SK-MEL-5 (cell line): ENCODE measurements around the gene PLXNA2. TPM values are rescaled to one million over a fixed set of nuclear protein-coding genes. Genes with fewer than 3 reads are reported as not detected.

Experiments used
- DNase-seq: peaks from one replicate; pipeline ENCODE4 v3.0.0-alpha.2; 2016; ENCODE audit warnings: low read depth, low spot score
- in situ Hi-C: cut with HindIII; loops from 2 replicates; pipeline ENCODE4 v1.10.0; 2016; ENCODE audit warnings: low sequenced_read_pairs, high pct_unique_total_duplicates, low pct_unique_long_range_greater_than_20kb
- total RNA-seq: library from RNA; depleted of rRNA; stranded (reverse); fragments of >200 nt; shearing (Covaris generic); gene quantifications from 2 replicates; pipeline ENCODE4 v1.2.3, GENCODE V29; 2014

The PLXNA2 gene
- total RNA-seq, 1 experiment from 2014 or later: 0.34 TPM

- DNase-seq: no peak
- in situ Hi-C loops: no loop called here
Observed at GRCh38 chr1:208167261-208167869, 76.8 kb downstream of the PLXNA2 start.

- in situ Hi-C loops: no loop called here
- DNase-seq: no peak
Observed at GRCh38 chr1:208166340-208167138, 77.6 kb downstream of the PLXNA2 start.

- in situ Hi-C loops: no loop called here
- no peak for DNase-seq
Observed at GRCh38 chr1:208165659-208166058, 78.5 kb downstream of the PLXNA2 start.

- in situ Hi-C loops: no loop called here
Observed at GRCh38 chr1:208164609-208165008, 79.6 kb downstream of the PLXNA2 start.

GRCh38 chr1:208163539-208163938, 80.6 kb downstream of the PLXNA2 start:
- in situ Hi-C loops: no loop called here
- no peak for DNase-seq

More at GRCh38 chr1:208164609-208165008, 79.6 kb downstream of the PLXNA2 start:
- DNase-seq: no peak

GRCh38 chr1:208162903-208163302, 81.3 kb downstream of the PLXNA2 start:
- no peak for DNase-seq
- in situ Hi-C loops: no loop called here

- DNase-seq: no peak
- in situ Hi-C loops: no loop called here
Observed at GRCh38 chr1:208161656-208162375, 82.4 kb downstream of the PLXNA2 start.

- DNase-seq: no peak
- in situ Hi-C loops: no loop called here
Observed at GRCh38 chr1:208161005-208161404, 83.2 kb downstream of the PLXNA2 start.

GRCh38 chr1:208160259-208160819, 83.8 kb downstream of the PLXNA2 start:
- in situ Hi-C loops: no loop called here
- no peak for DNase-seq

GRCh38 chr1:208159555-208160258, 84.5 kb downstream of the PLXNA2 start:
- DNase-seq: no peak
- in situ Hi-C loops: no loop called here

- in situ Hi-C loops: no loop called here
- DNase-seq: no peak
Observed at GRCh38 chr1:208158640-208159554, 85.3 kb downstream of the PLXNA2 start.

- DNase-seq: no peak
- in situ Hi-C loops: no loop called here
Observed at GRCh38 chr1:208157769-208158168, 86.4 kb downstream of the PLXNA2 start.

GRCh38 chr1:208156741-208157140, 87.4 kb downstream of the PLXNA2 start:
- no peak for DNase-seq
- in situ Hi-C loops: no loop called here

GRCh38 chr1:208156310-208156709, 87.9 kb downstream of the PLXNA2 start:
- in situ Hi-C loops: no loop called here
- DNase-seq: no peak

GRCh38 chr1:208154679-208155642, 89.2 kb downstream of the PLXNA2 start:
- DNase-seq: no peak
- in situ Hi-C loops: no loop called here

GRCh38 chr1:208154040-208154439, 90.1 kb downstream of the PLXNA2 start:
- no peak for DNase-seq
- in situ Hi-C loops: no loop called here
